HG02623 (cell line): ENCODE measurements around the gene CFAP90.
A peak's percentile ranks its signal among the peaks of the same experiment; 100 is the strongest.

Source experiments
- ATAC-seq: cut with Tn5 transposase; IDR thresholded peaks from one replicate; pipeline ENCODE4 v1.9.1; 2021; ENCODE audit warnings: moderate library complexity; ENCODE audit not compliant: unreplicated experiment

CFAP90 gene

DNA sequence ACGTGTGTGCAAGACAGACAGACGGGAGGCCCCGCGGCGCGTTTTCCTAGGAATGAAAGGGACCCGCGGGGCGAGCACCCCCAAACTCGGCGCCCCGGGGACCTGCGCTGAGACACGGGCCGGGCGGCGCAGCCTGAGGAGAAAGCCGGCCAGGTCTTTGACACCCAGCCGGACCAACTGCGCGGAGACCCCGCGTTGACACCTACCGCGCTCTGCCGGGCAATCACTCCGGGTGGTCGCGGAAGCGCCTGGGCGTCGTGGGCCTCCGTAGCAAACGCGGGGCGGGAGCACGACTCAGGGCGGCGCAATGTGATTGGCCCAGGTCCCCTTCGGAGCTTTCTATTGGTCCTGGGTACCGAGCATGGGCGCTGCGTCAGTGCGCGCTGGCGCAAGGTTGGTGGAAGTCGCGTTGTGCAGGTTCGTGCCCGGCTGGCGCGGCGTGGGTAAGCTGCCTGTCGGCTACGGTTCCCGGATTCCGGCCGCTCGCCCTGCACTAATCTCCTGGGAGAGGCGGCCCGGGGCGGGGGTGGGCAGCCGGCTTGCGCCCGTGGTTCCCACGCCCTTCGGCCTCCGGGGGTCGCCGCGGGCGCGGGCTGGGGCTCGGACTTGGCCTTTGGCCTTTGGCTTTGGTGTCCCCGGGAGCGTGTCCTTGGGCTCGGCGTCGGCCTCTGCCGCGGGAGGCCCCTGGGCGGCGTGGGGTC, 18.0 kb upstream of the CFAP90 start, which contains the start of the genes FASTKD3 and MTRR:
Gene FASTKD3 (minus strand): TSS at position 259 of the 701 bp plus-strand sequence. CDS start 948 bp downstream, outside the sequence.
Gene MTRR (plus strand): TSS at position 376 of the 701 bp plus-strand sequence. CDS start 1,647 bp downstream, outside the sequence.
- ATAC-seq: peak; percentile 98

DNA sequence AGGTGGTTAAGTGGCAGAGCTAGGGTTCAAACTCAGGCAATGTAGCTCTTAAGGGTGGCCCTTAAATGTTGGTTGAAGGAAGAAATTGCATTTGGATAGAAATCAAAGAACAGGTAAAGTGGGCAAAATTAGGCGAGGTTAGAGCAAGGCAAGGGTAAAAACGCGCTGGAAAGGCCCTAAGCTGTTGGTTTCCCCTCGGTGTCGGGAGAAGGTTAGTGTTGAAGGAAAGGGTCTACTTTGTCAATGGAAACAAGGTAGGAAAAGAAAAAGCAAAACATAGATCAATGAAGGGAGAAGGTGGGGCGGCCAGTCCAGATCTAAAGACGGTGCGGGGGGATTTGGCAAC, 17.5 kb upstream of the CFAP90 start:
- ATAC-seq: no peak

DNA sequence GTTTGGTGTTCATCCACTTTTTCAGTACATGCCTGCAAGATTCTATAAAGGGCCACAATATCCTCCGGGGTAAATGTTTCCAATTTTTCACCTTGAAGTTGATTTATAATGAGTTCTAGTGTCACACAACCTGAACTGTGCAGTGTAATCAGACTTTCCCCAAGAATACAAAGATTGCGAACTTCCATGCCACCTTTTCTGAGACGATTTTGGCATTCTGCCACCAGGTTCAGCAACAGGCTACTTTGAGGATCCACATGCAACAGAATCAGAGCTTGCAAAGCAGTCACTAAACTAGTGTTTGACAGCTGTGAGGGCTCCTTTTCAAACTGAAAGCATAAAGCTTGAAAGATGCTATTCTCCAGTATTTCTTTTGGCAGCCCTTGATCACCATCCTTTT, 16.3 kb upstream of the CFAP90 start:
- ATAC-seq: no peak

DNA sequence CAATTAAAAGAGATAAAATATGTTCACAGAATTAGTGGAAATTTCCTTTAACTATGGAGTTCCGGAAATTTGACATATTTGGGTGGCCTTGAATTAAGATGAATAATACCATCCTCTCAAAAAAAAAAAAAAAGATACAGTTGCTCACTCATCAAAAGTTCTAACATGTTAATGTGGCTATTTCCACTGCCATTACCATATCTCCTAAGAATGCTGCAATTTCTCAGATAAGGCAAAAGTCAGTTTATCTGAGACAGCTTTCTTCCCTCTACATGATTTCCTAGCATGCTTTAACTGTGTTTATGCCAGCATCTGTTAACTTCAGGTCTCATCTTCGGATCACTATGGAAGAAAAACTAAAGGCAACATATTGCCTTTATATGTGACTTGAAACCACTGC, 15.3 kb upstream of the CFAP90 start:
- no peak for ATAC-seq

DNA sequence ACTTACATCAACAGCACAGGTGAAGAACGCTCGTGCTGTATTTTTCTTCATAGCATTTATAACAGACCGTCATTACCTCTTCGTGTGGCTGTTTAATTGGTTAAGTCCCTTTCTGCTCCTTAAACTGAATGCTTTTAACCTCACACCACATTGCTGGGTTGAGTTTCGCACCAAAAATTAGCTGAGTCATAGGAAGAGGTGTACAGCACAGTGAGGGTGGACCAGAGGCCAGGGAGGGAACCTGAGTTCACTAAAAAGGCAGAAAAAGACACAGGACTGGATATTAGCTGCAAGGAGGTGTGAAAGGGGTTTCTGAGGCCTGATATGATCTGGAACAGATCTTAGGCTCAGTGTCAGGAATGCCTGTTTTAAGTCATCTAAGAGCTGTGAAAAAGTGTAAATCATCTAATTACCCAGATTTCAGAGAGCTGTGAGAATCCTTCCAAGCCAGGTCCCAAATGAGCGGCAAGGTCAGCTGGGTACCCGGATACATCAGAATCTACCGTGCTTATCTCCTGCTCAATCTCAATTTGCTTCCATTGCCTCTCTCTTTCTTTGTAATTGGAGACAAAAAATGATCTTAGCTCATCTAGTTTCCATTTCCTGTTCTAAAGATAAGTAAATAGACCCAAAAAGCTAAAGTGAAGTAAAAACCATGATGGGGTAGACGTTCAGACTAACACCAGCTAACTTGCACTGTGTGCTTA, 7.1 kb upstream of the CFAP90 start:
- ATAC-seq: no peak

DNA sequence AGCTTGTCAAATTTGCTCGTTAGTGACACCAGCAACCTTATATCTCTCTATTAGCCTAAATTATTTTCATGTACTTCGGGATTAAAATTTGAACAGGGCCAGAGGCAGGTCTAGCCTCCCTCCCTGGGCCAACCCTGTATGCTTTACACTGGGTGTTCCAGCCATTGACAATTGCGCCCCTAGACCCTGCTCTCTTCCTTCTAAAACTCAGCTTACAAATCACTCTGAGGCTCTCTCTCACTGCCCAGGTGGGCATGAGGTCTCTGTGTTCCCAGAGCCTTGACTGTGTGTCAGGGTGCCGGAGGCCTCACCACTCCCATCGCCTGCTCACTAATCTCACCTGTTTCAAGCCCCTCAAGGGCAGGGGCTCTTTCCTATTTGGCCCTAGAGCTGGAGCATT, 6.4 kb upstream of the CFAP90 start:
- no peak for ATAC-seq

DNA sequence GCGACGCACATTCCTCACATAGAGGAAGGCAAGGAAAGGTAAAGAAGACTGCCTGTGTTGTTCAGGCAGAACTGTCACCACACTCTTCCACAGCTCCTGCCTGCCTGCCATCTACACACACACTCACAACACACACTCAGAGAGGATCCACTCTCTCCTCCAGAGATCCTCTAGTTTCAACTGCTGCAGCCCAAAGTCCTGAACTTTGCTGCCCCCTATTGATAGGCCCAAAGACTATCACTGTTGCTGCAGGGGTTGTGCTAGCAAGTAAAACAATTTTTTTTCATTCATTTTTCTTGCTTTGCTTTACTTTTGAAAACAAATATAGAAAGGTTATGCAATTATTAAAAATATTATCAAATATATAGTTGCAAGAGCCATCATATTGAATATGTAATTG, 5.9 kb upstream of the CFAP90 start:
- ATAC-seq: no peak

DNA sequence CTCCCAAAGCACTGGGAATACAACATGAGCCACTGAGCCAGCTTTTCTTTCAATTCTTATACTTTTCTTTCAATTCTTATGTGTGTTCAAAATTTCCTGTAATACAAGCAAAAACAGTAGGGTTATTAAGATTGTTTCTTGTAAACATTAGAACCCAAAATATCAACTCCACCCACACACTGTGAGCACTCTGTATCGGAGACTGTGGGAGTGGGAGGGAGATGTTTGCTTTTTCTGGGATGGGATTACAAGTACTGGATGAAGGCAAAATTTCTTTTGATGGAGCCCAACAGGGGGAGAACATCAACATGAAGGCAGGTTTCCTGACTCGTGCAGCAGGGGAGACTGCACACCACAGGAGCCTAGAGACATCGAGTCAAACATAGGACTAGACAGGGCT, 4.7 kb upstream of the CFAP90 start:
- ATAC-seq: no peak

DNA sequence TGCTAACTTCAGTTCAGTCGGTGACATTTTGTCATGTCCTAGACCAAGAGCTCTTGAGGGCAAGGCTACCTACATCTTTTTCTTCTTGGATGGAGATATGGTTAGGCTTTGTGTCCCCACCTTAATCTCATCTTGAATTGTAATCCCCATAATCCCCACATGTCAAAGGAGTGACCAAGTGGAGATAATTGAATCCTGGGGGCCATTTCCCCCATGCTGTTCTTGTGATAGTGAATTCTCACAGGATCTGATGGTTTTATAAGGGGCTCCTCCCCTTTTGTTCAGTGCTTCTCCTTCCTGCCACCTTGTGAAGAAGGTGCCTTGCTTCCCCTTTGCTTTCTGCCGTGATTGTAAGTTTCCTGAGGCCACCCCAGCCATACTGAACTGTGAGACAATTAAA, 2.1 kb upstream of the CFAP90 start:
- ATAC-seq: no peak

DNA sequence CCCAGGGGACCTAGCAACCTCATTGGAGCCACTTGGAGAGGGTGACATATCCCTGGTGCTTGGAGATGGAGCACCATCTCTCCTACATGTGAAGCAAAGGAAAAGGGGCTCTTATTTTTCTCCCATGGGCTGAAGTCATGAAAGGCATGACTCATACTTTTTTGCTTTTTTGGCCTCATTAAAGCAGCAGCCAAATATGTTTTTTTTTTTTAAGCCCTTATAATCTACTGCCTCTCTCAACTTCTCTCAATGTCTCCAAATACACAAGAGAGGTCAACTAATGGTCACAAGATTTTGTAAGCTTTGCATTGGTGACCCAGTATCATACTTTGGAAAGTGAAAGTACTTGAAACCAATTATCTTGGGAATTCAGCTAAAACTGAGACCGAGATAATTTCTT, 1.6 kb upstream of the CFAP90 start:
- ATAC-seq: no peak

DNA sequence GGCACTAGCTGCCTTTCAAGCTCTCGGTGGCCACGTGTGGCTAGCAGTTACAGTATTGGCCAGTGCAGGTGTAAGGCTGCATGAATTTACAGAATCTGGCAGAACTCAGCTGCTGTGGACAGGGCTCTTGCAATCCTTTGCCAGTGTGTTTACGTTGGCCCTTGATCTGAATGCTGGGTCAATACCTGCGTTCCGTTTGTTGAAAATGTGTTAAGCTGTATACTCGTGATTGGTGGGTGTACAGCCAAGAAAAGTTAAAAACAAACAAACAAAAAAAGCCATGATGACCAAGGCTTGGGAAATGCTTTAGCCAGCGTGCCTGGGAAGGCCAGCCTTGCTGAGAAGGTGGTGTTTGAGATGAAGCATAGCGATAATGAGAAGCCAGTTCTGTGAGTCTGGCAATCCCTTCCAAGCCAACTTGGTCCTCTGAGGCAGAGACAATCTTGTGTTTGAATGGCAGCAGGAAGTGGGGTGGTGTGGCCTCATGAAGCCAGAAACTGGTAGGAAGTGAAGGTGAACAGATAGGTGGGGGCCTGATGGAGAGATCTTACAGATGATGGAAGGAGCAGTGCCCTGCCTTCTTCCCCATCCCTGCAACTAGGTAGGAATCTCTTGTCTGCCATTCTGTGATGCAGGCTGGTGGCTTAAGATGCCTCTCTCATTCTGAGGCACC, 820 bp upstream of the CFAP90 start:
- no peak for ATAC-seq

DNA sequence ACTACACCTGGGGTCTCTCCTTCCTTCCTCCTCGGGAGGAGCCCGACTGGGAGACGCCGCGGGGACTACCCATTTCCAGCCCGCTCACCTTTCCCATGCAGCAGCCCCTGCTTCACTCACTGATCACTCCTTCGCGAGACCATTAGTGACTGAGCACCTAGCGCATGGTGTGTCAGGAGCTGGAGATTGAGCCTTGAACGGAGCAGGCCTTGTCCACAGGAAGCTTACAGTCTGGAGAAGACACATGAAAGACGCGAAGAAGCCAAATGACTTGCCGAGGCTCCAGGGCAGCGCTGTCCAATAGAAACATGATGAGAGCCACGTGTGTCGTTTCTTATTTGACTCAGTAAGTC, 283 bp upstream of the CFAP90 start:
- no peak for ATAC-seq

DNA sequence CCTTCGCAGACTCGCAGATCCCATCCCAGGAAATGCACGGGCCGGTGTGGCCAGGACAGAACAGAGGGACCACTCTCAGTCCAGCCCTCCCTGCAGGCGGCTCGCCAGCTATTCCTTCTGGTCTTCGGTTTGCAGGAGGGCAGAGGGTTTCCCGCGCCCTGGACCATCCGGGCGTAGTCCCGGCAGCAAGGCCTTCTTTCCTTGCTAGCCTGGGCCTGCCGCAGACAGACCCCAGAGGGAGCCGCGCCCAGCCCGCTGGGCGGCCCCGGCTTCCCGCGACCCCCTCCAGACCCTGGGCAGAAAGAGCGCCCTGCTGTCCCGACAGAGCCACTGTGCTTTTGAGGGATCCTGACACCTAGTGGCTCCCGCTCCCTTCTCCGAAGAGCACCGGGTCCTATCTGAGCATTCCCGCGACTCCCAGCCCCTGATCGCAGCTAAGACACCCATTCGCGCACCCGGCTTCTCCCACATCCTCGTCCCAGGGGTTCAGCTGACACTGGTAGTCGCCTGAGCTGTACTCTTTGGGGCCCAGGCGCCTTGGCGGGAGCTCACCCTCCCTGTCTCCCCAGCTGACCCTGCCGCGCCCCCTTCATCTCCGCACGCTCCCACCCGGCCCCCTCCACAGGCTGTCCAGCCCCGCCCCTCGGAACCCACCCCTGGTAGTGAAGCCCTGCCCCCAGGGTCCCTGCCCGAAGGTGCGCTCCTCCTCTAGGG, 1.1 kb downstream of the CFAP90 start:
- no peak for ATAC-seq

DNA sequence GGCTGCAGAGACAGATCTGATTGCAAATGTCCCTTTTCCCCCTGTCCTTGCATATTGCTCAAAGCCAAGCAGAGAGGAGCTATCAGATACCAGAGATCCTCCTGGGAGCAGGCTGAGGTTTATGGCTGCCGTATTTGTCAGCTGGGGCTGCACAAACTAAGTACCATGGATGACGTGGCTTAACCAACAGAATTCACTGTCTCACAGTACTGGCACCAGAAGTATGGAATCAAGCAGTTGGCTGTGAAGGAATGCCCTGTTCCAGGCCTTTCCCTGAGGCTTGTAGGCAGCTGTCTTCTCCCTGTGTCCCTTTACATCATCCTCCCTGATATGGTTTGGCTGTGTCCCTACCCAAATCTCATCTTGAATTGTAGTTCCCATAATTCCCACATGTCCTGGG, 2.6 kb downstream of the CFAP90 start:
- no peak for ATAC-seq

DNA sequence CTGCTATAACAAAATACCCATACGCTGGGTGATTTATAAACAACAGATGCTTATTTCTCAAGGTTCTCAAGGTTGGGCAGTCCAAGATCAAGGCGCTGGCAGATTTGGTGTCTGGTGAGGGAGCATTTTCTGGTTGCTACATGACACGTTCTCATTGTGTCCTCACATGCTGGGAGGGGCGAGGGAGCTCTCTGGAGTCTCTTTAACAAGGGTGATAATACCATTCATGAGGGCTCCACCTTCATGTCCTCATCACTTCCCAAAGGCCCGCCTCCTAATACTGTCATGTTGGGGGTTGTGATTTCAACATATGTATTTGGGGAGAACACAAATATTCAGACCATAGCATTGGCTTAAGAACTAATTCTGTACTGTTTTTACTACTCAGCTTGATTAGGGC, 4.6 kb downstream of the CFAP90 start:
- ATAC-seq: no peak

DNA sequence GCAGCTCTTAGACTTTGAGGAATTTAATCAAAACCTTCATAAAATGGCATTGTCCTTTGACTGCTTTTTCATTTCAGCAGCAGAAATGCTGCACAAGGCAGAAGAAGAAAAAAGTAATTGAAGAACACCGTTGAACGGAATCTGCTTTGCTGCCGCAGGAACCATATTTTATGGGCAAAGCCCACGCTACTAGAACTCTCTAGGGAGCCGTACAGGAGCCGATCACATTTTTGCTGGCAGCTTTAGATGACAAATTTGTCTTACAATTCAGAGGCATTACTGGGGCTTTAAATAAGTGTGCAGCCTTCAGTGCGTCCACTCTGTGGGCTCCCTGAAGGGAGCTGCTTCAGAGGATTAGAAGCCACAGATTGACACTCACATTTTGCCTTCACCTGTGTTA, 5.4 kb downstream of the CFAP90 start:
- no peak for ATAC-seq

DNA sequence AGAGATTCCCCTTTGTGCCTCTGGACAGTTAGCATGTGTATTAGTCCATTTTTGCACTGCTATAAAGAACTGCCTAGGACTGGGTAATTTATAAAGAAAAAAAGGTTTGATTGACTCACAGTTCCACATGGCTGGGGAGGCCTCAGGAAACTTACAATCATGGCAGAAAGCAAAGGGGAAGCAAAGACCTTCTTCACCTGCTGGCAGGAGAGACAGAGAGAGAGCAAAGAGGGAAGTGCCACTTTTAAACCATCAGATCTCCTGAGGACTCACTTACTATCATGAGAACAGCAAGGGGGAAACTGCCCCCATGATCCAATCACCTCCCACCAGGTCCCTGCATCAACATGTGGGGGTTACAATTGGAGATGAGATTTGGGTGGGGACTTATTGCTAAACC, 6.0 kb downstream of the CFAP90 start:
- no peak for ATAC-seq

DNA sequence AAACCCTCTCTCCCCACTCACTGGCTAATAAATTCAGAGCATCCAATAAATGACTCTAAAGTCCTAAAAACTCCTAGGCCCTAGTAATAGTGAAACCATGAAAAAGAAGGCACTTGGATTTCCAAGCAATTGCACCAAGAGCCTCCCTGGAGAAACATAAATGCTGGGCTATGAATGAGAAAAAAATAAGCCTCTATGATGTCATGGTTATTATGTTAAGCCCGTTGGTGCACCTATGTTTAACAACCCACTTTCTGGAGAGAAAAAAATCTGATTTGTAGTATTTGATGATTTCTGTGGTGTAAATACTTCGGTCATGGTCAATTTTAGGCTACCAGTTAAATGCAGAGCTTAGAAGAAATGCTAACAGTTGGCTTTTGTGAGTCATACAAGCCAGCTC, 8.4 kb downstream of the CFAP90 start:
- ATAC-seq: no peak

DNA sequence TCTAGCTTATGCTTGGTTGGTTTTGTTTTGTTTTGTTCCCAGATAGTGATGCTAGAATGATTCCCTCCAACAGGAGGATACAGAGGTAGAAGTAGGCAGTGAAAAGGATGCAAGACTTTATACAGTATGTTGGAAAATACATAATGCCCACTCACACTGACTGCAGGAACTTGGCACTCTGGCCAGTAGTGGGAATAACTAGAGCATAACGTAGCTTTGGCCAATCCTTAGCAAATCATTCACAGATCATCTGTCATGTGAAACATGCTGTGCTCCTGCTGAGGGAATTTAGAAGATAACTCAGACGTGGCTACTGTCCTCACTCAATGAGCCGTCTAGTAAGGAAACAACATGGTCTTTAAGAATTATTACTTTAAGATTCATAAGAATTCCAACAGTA, 13.5 kb downstream of the CFAP90 start:
- no peak for ATAC-seq

DNA sequence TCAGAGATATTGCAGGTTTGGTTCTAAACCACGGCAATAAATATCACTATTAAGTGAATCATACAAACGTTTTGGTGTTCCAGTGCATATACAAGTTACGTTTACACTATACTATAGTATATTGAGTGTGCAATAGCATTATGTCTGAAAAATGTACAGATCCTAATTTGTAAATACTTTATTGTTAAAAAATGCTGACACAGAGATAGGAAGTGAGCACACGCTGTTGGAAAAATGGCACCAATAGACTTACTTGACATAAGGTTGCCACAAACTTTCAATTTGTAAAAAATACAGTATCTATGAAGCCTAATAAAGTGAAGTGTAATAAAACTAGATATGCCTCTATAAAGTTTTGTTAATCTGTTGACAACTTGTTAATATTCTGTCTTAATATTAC, 16.0 kb downstream of the CFAP90 start:
- ATAC-seq: no peak

DNA sequence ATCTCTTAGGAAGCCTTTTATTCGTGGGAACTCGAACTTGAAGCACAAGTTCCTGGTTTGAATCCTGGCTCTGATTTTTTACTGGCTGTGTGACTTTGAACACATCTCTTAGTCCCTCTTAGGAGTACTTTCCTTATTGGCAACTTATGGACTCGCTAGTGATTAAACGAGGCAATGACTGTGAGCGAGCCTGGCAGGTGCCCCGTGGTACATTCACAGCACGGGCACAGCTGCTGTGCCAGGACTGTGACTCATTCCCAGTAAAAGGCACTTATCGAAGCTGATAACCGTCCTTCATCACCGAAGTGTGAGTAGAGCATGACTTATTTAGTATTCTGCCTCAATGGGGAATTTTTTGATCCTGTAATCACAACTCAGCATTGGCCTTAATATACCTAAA, 22.7 kb downstream of the CFAP90 start:
- no peak for ATAC-seq

DNA sequence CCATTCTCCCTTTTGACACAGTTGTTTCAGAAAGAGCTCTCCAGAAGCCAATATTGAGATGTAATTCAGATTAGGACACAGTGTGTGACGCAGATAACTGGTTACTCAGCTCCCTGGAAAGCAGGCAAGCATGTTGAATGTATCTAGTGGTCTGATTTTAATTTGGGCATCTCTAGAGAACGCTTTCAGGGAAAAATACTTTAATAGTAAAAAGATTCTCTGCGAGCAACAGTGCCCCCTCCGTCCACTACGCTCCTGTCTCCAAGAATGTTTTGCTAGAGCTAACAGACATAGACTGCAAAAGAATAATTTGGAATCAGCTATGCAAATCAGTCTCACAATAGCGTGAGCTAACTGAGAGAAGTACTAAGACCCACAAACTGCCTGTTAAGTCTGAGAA, 23.3 kb downstream of the CFAP90 start:
- no peak for ATAC-seq
